Erythroblast (primary cell): ENCODE measurements around the gene NT5C3B.

Source experiments
- DNase-seq, 2 experiments: peaks; one replicate each; lab custom pipeline; 2025; lab: John Stamatoyannopoulos, UW
- GATA1 ChIP-seq: IDR thresholded peaks from 2 replicates; pipeline ENCODE4 v1.6.1; 2011; ENCODE audit warnings: low read depth, mild to moderate bottlenecking, control low read depth, low read length, moderate library complexity
- POLR2A ChIP-seq: IDR thresholded peaks from 2 replicates; pipeline ENCODE4 v1.6.1; 2011; ENCODE audit warnings: mild to moderate bottlenecking, low read length

Gene NT5C3B

DNA sequence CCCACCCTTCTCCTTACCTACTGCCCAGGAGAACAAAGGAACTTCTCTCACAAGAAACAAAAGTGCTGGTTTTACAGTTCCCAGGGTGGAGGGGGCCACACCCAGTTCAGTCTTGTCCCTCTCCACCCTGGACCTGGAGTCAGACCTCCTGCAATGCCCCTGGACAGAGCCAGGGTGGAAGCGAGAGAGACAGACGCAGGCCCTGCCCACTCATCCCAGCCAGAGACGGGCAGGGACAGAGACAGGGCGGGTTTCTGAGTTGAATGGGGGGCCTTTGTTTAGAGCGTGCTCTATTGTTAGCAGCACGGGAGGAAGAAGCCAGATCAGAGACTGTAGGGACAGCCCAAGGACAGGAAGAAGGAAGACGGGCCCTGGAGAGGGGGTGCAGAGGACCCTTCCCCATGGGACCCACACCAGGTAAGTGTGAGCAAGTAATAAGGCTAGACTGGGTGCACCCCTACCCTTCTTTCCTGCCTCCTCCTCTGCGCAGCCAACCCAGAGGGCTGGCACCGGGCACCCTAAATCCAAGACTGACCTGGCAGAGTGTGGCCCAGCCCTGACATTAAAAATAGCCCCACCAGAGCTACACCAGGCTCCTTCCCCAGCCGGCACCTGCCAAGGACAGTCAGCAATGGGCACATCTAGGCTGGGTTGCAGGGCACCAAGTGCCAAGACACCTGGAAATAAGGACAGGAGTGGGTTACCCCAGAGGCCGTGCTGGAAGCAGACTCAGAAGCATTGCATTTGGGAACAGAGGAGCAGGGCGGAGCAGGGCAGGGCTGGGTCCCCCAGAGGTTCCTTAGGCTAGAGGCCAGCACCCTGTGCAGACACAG is 60.4 kb downstream of the NT5C3B start:
- no peak for DNase-seq
- TF ChIP-seq POLR2A (no peak), GATA1 (no peak)
